SK-N-SH treated with all-trans-retinoic acid at 6 μM for 48 hours (cell line): ENCODE data around the gene RAB5B.

Experiments used
- TCF4 ChIP-seq: fragments of 250-450 bp; sonication (Bioruptor Pico); IDR thresholded peaks from 2 replicates; pipeline ENCODE4 v1.8.0; 2021; ENCODE audit warnings: mild to moderate bottlenecking, moderate library complexity, borderline replicate concordance
- ZFP30 ChIP-seq: fragments of 450-650 bp; formaldehyde crosslinking; IDR thresholded peaks from 2 replicates; pipeline ENCODE4 v1.5.0; 2022; ENCODE audit warnings: mild to moderate bottlenecking, moderate library complexity
- ZNF70 ChIP-seq: fragments of 450-650 bp; formaldehyde crosslinking; IDR thresholded peaks from 2 replicates; pipeline ENCODE4 v1.5.0; 2020; ENCODE audit warnings: mild to moderate bottlenecking, moderate library complexity
- TF ChIP-seq, protein P1 (sequence below): fragments of 250-450 bp; sonication (Bioruptor Pico); IDR thresholded peaks from 2 replicates; pipeline ENCODE4 v1.5.1; 2020; ENCODE audit warnings: low read depth, mild to moderate bottlenecking, moderate library complexity
- TF ChIP-seq, protein P2 (sequence below): fragments of 250-450 bp; sonication (Bioruptor Pico); IDR thresholded peaks from 2 replicates; pipeline ENCODE4 v1.5.1; 2021; ENCODE audit warnings: mild to moderate bottlenecking, moderate library complexity
- TF ChIP-seq, protein P3 (sequence below): fragments of 250-450 bp; sonication (Bioruptor Pico); IDR thresholded peaks from 2 replicates; pipeline ENCODE4 v1.8.0; 2020; ENCODE audit warnings: mild to moderate bottlenecking, moderate library complexity, borderline replicate concordance

GRCh38 chr12:55934773-55935172, 39.1 kb upstream of the RAB5B start:
- TF ChIP-seq, protein P1, sequence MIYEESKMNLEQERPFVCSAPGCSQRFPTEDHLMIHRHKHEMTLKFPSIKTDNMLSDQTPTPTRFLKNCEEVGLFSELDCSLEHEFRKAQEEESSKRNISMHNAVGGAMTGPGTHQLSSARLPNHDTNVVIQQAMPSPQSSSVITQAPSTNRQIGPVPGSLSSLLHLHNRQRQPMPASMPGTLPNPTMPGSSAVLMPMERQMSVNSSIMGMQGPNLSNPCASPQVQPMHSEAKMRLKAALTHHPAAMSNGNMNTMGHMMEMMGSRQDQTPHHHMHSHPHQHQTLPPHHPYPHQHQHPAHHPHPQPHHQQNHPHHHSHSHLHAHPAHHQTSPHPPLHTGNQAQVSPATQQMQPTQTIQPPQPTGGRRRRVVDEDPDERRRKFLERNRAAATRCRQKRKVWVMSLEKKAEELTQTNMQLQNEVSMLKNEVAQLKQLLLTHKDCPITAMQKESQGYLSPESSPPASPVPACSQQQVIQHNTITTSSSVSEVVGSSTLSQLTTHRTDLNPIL (CRISPR knock-in tag) = no peak
- TF ChIP-seq ZNF70 (CRISPR knock-in tag) (no peak), ZFP30 (CRISPR knock-in tag) (no peak), TCF4 (no peak)
- TF ChIP-seq, protein P2, sequence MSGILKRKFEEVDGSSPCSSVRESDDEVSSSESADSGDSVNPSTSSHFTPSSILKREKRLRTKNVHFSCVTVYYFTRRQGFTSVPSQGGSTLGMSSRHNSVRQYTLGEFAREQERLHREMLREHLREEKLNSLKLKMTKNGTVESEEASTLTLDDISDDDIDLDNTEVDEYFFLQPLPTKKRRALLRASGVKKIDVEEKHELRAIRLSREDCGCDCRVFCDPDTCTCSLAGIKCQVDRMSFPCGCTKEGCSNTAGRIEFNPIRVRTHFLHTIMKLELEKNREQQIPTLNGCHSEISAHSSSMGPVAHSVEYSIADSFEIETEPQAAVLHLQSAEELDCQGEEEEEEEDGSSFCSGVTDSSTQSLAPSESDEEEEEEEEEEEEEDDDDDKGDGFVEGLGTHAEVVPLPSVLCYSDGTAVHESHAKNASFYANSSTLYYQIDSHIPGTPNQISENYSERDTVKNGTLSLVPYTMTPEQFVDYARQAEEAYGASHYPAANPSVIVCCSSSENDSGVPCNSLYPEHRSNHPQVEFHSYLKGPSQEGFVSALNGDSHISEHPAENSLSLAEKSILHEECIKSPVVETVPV (CRISPR knock-in tag) = no peak
- TF ChIP-seq, protein P3, sequence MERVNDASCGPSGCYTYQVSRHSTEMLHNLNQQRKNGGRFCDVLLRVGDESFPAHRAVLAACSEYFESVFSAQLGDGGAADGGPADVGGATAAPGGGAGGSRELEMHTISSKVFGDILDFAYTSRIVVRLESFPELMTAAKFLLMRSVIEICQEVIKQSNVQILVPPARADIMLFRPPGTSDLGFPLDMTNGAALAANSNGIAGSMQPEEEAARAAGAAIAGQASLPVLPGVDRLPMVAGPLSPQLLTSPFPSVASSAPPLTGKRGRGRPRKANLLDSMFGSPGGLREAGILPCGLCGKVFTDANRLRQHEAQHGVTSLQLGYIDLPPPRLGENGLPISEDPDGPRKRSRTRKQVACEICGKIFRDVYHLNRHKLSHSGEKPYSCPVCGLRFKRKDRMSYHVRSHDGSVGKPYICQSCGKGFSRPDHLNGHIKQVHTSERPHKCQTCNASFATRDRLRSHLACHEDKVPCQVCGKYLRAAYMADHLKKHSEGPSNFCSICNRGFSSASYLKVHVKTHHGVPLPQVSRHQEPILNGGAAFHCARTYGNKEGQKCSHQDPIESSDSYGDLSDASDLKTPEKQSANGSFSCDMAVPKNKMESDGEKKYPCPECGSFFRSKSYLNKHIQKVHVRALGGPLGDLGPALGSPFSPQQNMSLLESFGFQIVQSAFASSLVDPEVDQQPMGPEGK (CRISPR knock-in tag) = no peak
